Effector memory CD8-positive, alpha-beta T cell (primary cell): ENCODE data around the gene PDE6B.
"Not testable (repeated sequence)": the region's sequence is repeated elsewhere in the genome, so short reads cannot be mapped to it uniquely, and the experiment has no call there.

Source experiments
- ATAC-seq: fragments of 150-1000 bp; cut with Tn5 transposase; replicated peaks from 2 replicates; pipeline ENCODE4 v1.10.0; 2021; ENCODE audit warnings: mild to moderate bottlenecking, moderate library complexity
- DNase-seq, 3 experiments: peaks; one replicate each; pipeline ENCODE4 v3.0.0; 2021
- H3K27ac Mint-ChIP-seq, 2 donors: one replicate each; pipeline ENCODE4 v1.8.0; 2022; ENCODE audit warnings: mild to moderate bottlenecking in 2 of 2, mixed read lengths in 2 of 2, moderate library complexity in 2 of 2
- H3K27me3 Mint-ChIP-seq, 2 donors: one replicate each; pipeline ENCODE4 v1.8.0; 2022; ENCODE audit warnings: mixed read lengths in 2 of 2
- H3K36me3 Mint-ChIP-seq: one replicate; pipeline ENCODE4 v1.8.0; 2022; ENCODE audit warnings: mild to moderate bottlenecking, moderate library complexity, mixed read lengths; ENCODE audit not compliant: insufficient read depth
- H3K4me1 Mint-ChIP-seq, 2 donors: one replicate each; pipeline ENCODE4 v1.8.0; 2022; ENCODE audit warnings: low read depth in 2 of 2, mixed read lengths in 2 of 2
- H3K4me3 Mint-ChIP-seq, 2 donors: one replicate each; pipeline ENCODE4 v1.8.0; 2022; ENCODE audit warnings: mild to moderate bottlenecking in 2 of 2, mixed read lengths in 2 of 2, moderate library complexity in 2 of 2
- H3K9me3 Mint-ChIP-seq, 2 donors: one replicate each; pipeline ENCODE4 v1.8.0; 2022; ENCODE audit warnings: mixed read lengths in 2 of 2

The PDE6B gene

DNA sequence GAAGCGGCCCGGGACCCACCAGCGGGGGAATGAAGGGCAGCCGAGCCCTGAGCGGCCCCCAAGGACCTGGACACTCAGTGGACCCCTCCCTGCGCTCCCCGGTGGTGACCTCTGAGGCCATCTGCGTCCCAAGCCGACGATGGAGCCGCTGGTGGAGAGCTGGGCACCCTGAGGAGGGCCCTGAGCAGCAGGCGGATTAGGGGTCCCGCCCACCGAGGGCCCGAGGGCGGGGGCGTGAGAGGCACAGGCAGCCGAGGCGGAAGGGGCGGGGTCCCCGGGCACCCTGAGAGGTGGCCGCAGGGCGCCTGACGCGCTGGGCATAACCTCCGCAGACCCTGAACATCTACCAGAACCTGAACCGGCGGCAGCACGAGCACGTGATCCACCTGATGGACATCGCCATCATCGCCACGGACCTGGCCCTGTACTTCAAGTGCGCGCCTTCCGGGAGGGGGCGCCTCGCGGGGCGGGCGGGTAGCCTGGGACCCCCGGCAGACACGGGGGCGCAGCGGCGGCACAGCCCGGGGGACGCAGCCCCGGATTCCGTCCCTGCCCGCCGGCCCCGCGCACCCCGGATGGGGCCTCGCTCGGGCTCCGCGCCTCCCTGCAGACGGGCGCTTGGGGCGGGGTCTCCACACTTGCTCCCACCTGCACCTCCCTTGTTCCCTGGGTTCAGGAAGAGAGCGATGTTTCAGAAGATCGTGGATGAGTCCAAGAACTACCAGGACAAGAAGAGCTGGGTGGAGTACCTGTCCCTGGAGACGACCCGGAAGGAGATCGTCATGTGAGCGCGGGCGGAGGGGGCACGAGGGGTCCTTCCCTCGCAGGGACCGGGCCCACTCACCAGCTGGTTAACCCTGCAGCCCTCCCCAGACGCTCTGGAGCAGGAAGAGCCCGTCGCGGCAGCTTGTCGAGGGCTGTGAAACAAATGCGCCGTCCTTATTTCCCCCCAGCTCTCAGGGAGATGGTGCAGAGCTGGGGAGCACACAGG, 38.4 kb downstream of the PDE6B start:
- H3K4me3 Mint-ChIP-seq: peak overlapping the region; percentile 82 to 83
- DNase-seq: peak; percentile 66 to 74 (median 72)

GRCh38 chr4:664713-665231, 39.4 kb downstream of the PDE6B start:
- Mint-ChIP-seq H3K9me3 (no peaks in the 10 kb centered on the region), H3K27ac (peak overlapping the region; percentile 52 to 93), H3K4me3 (peak overlapping the region; percentile 82 to 83), H3K4me1 (peaks cover 0 to 14% of the 10 kb centered on the region in 2 donors), H3K27me3 (no peaks in the 10 kb centered on the region), H3K36me3 (peaks cover 22% of the 10 kb centered on the region)
- DNase-seq (no peak), ATAC-seq (no peak)

More for the DNA sequence above, 38.4 kb downstream of the PDE6B start:
- H3K27ac Mint-ChIP-seq: peak overlapping the region; percentile 52 to 93
- H3K36me3 Mint-ChIP-seq: peaks cover 22% of the 10 kb centered on the region
- no peaks in the 10 kb centered on the region for H3K27me3 Mint-ChIP-seq
- ATAC-seq: peak; percentile 93
- H3K9me3 Mint-ChIP-seq: no peaks in the 10 kb centered on the region
- peaks cover 0 to 19% of the 10 kb centered on the region in 2 donors for H3K4me1 Mint-ChIP-seq

GRCh38 chr4:665381-665750, 40.0 kb downstream of the PDE6B start:
- ATAC-seq: no peak

DNA sequence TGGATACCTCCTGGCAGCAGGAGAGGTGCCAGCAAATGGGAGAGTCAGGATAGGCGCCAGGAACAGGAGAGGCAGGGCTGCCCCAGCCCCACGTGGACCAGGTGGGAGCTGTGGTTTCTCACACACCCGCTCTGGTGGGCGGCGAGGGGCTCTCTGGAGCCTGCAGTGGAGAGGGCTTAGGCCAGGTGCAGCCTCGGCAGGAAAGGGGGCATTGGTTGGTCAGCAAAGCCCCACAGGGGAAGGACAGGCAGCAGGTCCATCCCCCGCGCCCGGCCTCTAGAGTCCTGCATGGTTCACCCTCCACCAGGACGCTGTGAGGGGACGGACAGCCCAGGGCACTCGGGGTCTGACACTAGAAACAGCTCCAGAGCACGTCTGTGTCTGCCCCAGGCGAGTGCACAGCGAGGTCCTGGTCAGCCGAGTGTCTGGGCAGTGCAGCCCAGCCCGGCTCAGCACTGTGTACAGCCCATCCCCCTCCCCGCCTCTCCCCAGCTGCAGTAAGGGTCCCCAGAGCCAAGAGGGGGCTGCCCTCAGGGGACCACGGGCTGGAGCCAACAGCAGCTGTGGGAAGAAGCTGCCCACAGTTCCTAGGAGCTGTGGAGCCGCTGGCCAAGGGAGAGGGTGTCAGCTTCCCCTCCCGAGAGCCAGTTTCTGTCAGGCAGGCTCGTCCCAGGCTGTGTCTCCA, 40.5 kb downstream of the PDE6B start:
- no peaks in the 10 kb centered on the region for H3K27me3 Mint-ChIP-seq
- H3K27ac Mint-ChIP-seq: no peak overlapping the region
- peaks cover 17% of the 10 kb centered on the region for H3K36me3 Mint-ChIP-seq
- DNase-seq (no peak), ATAC-seq (no peak)
- no peaks in the 10 kb centered on the region for H3K9me3 Mint-ChIP-seq
- H3K4me3 Mint-ChIP-seq: peak overlapping the region in 1 of 2 donors; percentile 83
- peaks cover 0 to 11% of the 10 kb centered on the region in 2 donors for H3K4me1 Mint-ChIP-seq

More at GRCh38 chr4:665381-665750, 40.0 kb downstream of the PDE6B start:
- no peak for DNase-seq
- H3K27me3 Mint-ChIP-seq: no peaks in the 10 kb centered on the region
- H3K4me1 Mint-ChIP-seq: peaks cover 0 to 11% of the 10 kb centered on the region in 2 donors
- peak overlapping the region; percentile 17 to 83 for H3K4me3 Mint-ChIP-seq
- H3K27ac Mint-ChIP-seq: peak overlapping the region in 1 of 2 donors; percentile 93
- no peaks in the 10 kb centered on the region for H3K9me3 Mint-ChIP-seq
- H3K36me3 Mint-ChIP-seq: peaks cover 18% of the 10 kb centered on the region

DNA sequence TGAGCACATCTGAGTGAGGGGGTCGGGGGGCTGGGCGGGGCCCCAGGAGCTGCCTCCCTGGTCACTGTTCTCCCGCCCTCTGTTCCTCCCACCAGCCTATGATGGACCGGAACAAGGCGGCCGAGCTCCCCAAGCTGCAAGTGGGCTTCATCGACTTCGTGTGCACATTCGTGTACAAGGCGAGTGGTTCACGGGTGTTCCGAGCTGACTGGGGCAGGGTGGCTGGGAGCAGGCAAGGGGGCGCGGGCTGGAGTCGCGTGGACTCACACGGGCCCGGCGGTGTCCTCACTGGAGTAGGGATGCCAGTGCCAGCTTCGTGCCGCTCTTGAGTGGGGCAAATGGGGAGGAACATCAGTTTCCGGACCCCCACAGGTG, 41.0 kb downstream of the PDE6B start:
- peaks cover 23% of the 10 kb centered on the region for H3K36me3 Mint-ChIP-seq
- no peaks in the 10 kb centered on the region for H3K27me3 Mint-ChIP-seq
- DNase-seq (no peak), ATAC-seq (no peak)
- H3K4me1 Mint-ChIP-seq: peaks cover 0 to 11% of the 10 kb centered on the region in 2 donors
- no peak overlapping the region for H3K4me3 Mint-ChIP-seq
- no peaks in the 10 kb centered on the region for H3K9me3 Mint-ChIP-seq
- no peak overlapping the region for H3K27ac Mint-ChIP-seq

- no peaks in the 10 kb centered on the region for H3K27me3 Mint-ChIP-seq
- ATAC-seq: no peak
- H3K27ac Mint-ChIP-seq: no peak overlapping the region
- no peak overlapping the region for H3K4me3 Mint-ChIP-seq
- no peak for DNase-seq
- peaks cover 28% of the 10 kb centered on the region for H3K36me3 Mint-ChIP-seq
- H3K4me1 Mint-ChIP-seq: peaks cover 0 to 11% of the 10 kb centered on the region in 2 donors
- no peaks in the 10 kb centered on the region for H3K9me3 Mint-ChIP-seq
These were observed 41.6 kb downstream of the PDE6B start for GRCh38 chr4:666822-667544.

GRCh38 chr4:667545-667925, 42.2 kb downstream of the PDE6B start:
- H3K27ac Mint-ChIP-seq: no peak overlapping the region
- no peaks in the 10 kb centered on the region for H3K9me3 Mint-ChIP-seq
- H3K36me3 Mint-ChIP-seq: peaks cover 34% of the 10 kb centered on the region

GRCh38 chr4:668219-668618, 42.8 kb downstream of the PDE6B start:
- ATAC-seq, DNase-seq, H3K27ac Mint-ChIP-seq, H3K4me1 Mint-ChIP-seq, H3K27me3 Mint-ChIP-seq, H3K9me3 Mint-ChIP-seq, H3K4me3 Mint-ChIP-seq: not testable (repeated sequence)
- H3K36me3 Mint-ChIP-seq: peaks cover 35% of the 10 kb centered on the region

More at GRCh38 chr4:667545-667925, 42.2 kb downstream of the PDE6B start:
- ATAC-seq (no peak), DNase-seq (no peak)
- peaks cover 0 to 11% of the 10 kb centered on the region in 2 donors for H3K4me1 Mint-ChIP-seq
- no peak overlapping the region for H3K4me3 Mint-ChIP-seq
- H3K27me3 Mint-ChIP-seq: no peaks in the 10 kb centered on the region

DNA sequence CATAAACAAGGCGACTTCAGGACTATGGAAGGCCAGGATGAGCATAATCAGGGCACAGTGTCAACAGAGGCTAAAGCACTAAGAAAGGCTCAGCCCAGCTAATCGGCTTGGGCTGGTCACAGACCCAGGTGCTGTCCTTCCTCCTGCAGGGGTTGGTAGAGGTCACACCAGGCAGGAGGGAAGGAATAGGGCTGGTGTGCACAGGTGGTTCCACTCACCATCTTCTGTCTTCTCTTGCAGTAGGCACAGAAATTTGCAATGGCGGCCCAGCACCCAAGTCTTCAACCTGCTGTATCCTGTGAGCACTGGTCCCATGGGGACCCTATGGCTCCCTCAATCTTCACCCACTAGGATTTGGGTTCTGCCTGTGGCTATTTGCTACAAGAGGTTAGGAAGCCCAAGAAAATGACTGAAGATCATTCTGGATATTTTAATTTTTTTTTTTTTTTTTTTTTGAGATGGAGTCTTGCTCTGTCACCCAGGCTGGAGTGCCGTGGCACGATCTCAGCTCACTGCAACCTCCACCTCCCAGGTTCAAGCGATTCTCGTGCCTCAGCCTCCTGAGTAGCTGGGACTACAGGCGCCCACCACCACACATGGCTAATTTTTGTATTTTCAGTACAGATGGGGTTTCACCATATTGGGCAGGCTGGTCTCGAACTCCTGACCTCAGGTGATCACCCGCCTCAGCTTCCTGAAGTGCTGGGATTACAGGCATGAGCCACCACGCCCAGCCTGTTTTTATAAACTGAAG, 44.6 kb downstream of the PDE6B start:
- H3K27ac Mint-ChIP-seq, ATAC-seq, H3K27me3 Mint-ChIP-seq, H3K4me3 Mint-ChIP-seq, DNase-seq, H3K4me1 Mint-ChIP-seq, H3K9me3 Mint-ChIP-seq: not testable (repeated sequence)
- H3K36me3 Mint-ChIP-seq: peaks cover 44% of the 10 kb centered on the region

GRCh38 chr4:671769-672168, 46.4 kb downstream of the PDE6B start:
- no peak for DNase-seq
- Mint-ChIP-seq H3K9me3 (no peaks in the 10 kb centered on the region), H3K4me3 (peak overlapping the region in 1 of 2 donors; percentile 21), H3K36me3 (peaks cover 53% of the 10 kb centered on the region), H3K4me1 (peaks cover 10% of the 10 kb centered on the region in 2 donors), H3K27me3 (no peaks in the 10 kb centered on the region), H3K27ac (no peak overlapping the region)
- no peak for ATAC-seq

DNA sequence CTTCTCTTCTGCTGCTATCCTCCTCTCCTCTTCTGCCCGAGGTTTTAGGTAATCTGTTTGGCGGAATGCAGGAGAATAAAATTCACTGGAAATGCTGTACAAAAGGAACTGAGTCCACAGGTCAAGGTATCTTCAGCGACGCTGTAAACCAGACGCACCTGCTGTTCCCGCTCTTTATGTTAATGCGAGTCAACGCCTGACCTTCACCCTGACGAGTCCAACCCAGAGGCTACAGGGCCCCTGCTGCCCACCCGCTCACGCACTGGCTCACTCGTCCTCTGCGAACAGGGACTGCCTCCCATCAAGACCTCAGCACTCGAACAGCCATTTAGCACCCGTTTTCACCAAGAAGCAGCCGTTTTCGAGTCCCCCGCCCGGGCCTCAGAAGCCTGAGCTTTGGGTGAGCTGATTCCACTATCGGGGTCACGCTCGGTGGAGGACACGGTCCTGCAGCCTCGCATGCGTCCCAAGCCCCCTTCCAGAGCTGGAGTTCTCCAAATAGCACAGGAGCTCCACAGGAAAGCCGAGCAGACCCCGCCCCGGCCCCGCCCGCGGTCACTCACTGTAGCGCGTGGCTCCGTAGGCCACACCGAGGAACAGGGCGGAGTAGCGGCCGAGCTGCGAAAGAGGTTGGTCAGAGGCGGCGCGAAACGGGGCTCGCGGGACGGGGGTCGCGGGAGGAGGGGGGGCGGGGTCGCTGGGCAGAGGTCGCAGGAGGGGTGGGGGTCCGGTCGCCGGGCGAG, 48.1 kb downstream of the PDE6B start:
- no peak for DNase-seq
- no peaks in the 10 kb centered on the region for H3K27me3 Mint-ChIP-seq
- peak overlapping the region; percentile 82 to 85 for H3K4me3 Mint-ChIP-seq
- ATAC-seq: no peak
- H3K4me1 Mint-ChIP-seq: peaks cover 10% of the 10 kb centered on the region in 2 donors
- H3K36me3 Mint-ChIP-seq: peaks cover 53% of the 10 kb centered on the region
- peak overlapping the region; percentile 91 for H3K27ac Mint-ChIP-seq
- H3K9me3 Mint-ChIP-seq: no peaks in the 10 kb centered on the region
